ENCODE data around the gene TNK2. TPM values are rescaled to one million over a fixed set of nuclear protein-coding genes. Genes with fewer than 3 reads are reported as not detected.

TNK2 gene
- total and polyA plus RNA-seq, 7 donors = 37.1 to 322 (median 67.1) TPM

DNA sequence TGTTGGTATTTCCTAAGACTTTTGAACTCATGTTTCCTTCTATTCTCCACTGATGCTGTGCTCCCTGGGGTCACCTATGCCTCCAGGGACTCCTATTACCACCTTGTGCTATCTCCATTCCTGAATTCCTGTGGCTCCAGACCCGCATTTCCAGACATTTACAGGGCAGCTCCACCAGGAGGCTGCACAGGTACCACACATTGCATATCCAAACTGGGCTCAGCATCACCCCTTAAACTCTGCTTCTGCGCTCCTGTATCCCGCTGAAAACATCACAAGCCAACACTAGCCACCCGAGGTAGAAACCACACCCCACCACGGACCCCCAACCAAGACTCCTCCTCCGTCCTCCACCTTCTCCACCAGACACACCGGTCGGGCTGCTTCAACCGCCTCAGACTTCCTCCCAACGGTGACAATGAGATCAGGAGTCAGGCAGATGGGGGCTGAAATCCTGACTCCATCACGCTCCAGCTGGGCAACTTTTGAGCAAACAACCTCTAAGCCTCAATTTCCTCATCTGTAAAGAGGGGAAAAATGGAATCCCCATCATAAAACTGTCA lies 10.4 kb downstream of the TNK2 start:
- H3K36me3 ChIP-seq (ENCODE audit: insufficient read depth in 1 of 2, low read depth in 1 of 2) = no peaks in the 10 kb centered on the region
- H3K4me1 ChIP-seq = peaks cover 75% of the 10 kb centered on the region
- H3K4me3 ChIP-seq = no peak overlapping the region
- DNase-seq (peak in 1 of 2 donors; percentile 41), ATAC-seq (no peak)
- WGBS, 3 donors = 73 to 82% (median 77%) methylated on average over 11 of the region's 11 CpGs
- peak overlapping the region; percentile 53 for H3K27ac ChIP-seq
- TF ChIP-seq, protein P1, sequence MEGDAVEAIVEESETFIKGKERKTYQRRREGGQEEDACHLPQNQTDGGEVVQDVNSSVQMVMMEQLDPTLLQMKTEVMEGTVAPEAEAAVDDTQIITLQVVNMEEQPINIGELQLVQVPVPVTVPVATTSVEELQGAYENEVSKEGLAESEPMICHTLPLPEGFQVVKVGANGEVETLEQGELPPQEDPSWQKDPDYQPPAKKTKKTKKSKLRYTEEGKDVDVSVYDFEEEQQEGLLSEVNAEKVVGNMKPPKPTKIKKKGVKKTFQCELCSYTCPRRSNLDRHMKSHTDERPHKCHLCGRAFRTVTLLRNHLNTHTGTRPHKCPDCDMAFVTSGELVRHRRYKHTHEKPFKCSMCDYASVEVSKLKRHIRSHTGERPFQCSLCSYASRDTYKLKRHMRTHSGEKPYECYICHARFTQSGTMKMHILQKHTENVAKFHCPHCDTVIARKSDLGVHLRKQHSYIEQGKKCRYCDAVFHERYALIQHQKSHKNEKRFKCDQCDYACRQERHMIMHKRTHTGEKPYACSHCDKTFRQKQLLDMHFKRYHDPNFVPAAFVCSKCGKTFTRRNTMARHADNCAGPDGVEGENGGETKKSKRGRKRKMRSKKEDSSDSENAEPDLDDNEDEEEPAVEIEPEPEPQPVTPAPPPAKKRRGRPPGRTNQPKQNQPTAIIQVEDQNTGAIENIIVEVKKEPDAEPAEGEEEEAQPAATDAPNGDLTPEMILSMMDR (IDR thresholded peaks at IDR 0.05) = no peak
- no peaks in the 10 kb centered on the region for H3K9me3 ChIP-seq
- no peaks in the 10 kb centered on the region for H3K27me3 ChIP-seq (ENCODE audit: insufficient read depth in 3 of 3, low read length in 2 of 3)
- intact Hi-C loops (cut with DNase I) = no loop called here

DNA sequence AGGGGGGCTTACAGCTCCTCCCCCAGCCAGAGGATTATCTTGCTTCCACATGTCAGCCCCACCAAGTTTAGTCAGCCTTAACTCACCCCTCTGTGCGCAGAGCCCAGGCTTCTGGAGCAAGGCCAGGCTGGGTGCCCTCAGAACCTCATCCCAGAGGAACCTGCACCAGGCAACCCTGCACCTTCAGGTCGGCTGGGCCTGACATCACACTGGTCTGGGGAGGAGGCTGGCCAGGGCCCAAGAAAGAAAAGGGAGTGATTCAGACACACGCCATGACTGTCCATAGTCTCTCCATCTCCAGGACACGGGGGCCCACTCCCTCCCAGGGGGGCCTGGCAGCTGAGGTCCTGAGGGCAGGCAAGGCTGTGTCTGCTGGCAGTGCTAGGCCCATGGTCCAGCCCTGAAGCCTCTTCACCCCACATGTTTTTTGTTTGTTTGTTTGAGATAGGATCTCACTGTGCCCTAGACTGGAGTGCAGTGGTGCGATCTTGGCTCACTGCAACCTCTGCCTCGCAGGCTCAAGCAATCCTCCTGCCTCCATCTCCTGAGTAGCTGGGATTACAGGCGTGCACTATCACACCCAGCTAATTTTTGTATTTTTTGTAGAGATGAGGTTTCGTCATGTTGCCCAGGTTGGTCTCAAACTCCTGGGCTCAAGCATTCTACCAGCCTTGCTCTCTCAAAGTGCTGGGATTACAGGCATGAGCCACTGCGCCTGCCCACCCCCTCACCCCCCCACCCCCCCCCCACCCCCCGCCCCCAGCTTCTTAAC lies 11.1 kb downstream of the TNK2 start:
- H3K36me3 ChIP-seq (ENCODE audit: insufficient read depth in 1 of 2, low read depth in 1 of 2) = no peaks in the 10 kb centered on the region
- intact Hi-C loops (cut with DNase I) = no loop called here
- TF ChIP-seq, protein P1 (IDR thresholded peaks at IDR 0.05) = no peak
- WGBS, 3 donors = 55 to 63% (median 62%) methylated on average over 9 to 10 of the region's 10 CpGs
- H3K4me1 ChIP-seq = peaks cover 73% of the 10 kb centered on the region
- no peaks in the 10 kb centered on the region for H3K27me3 ChIP-seq (ENCODE audit: insufficient read depth in 3 of 3, low read length in 2 of 3)
- peak; percentile 60 to 79 for DNase-seq
- peak in 3 of 4 donors; percentile 2 to 10 (median 9) for ATAC-seq
- H3K9me3 ChIP-seq = no peaks in the 10 kb centered on the region
- H3K4me3 ChIP-seq = peak overlapping the region; percentile 82
- peak overlapping the region; percentile 91 for H3K27ac ChIP-seq

DNA sequence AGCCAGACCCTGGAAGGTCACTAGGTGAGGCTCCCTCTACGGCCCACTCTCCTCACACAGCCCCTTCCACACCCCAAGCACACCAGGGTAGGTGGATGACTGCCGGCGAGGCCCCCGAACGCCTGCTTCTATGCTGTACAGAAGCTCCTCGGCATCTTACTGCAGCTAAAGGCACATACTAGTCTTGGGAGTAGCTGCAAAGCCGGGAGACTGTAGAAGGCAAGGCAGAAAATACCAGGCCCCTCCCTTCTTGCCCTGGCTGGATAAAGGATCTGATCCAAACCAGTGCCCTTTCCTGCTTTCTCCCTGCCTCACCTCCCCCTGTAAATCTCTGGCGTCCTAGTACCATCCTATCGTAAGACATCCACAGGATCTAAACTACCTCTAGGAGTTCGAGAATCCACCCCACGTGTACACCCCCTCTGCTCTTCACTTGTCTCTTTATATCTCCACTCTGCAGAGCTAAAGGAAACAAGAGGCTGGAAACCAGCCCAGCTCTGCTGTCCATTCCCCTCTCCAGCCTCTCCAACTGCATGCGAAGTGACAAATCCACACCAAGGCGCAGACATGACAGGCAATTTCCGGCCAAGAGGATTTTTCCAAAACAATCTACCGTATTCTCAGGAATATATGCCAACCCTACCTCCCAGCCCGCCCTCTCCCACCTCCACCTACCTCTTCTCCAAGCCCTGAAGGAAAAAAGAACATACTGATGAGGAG lies 11.8 kb downstream of the TNK2 start:
- Histone ChIP-seq H3K9me3 (no peaks in the 10 kb centered on the region), H3K27me3 (ENCODE audit: insufficient read depth in 3 of 3, low read length in 2 of 3) (no peaks in the 10 kb centered on the region), H3K4me3 (peak overlapping the region; percentile 82), H3K4me1 (peaks cover 73% of the 10 kb centered on the region), H3K27ac (peak overlapping the region; percentile 91), H3K36me3 (ENCODE audit: insufficient read depth in 1 of 2, low read depth in 1 of 2) (no peaks in the 10 kb centered on the region)
- TF ChIP-seq, protein P1 (IDR thresholded peaks at IDR 0.05) = no peak
- WGBS, 3 donors = 8 to 17% (median 10%) methylated on average over 16 of the region's 16 CpGs
- intact Hi-C loops (cut with DNase I) = no loop called here
- DNase-seq = peak in 1 of 2 donors; percentile 51
- ATAC-seq = no peak

DNA sequence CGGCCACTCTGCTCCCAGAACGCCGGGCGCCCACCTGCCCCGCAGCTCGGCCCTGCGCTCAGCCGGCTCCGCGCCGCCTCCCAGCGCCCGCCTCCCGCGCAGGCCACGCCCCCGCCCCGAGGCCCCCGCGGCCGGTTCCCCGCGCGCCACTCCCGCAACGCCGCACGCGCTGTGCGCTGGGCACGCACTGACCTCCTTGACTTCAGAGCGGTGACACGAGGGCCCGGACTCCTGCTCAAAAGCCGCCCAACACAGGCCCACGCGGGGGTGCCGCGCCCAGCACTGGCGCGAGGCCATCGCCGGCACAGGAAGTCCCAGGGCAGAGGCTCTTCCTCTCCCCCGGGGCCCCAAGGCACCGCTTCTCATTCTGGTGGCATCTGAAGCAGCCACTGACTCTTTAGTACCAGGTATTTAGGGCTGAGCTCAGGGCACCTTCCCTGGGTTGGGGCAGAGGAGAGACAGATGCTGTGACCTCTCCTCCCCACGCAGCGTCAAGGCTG lies 12.4 kb downstream of the TNK2 start:
- DNase-seq = peak; percentile 77 to 91
- Histone ChIP-seq H3K4me1 (peaks cover 74% of the 10 kb centered on the region), H3K27ac (peak overlapping the region; percentile 91), H3K36me3 (ENCODE audit: insufficient read depth in 1 of 2, low read depth in 1 of 2) (no peaks in the 10 kb centered on the region), H3K9me3 (no peaks in the 10 kb centered on the region), H3K4me3 (peak overlapping the region; percentile 82), H3K27me3 (ENCODE audit: insufficient read depth in 3 of 3, low read length in 2 of 3) (no peaks in the 10 kb centered on the region)
- intact Hi-C loops (cut with DNase I) = loop anchor here in 1 of 2 donors (2.0 kb wide), 1 partner anchor 33 kb away; no protein-coding TSS in a partner anchor
- peak; percentile 7 to 46 (median 30) for ATAC-seq
- 0 to 1% (median 0%) methylated on average over 31 to 47 of the region's 47 CpGs for WGBS, 3 donors
- TF ChIP-seq, protein P1 (IDR thresholded peaks at IDR 0.05) = no peak

All from psoas muscle (tissue), 8 donors.